Neural progenitor cell (in vitro differentiated cells): ENCODE measurements around the gene CUBN. TPM values are rescaled to one million over a fixed set of nuclear protein-coding genes. Genes with fewer than 3 reads are reported as not detected.

Experiments used
- DNase-seq: peaks from one replicate; pipeline ENCODE4 v3.0.0-alpha.2; 2016; ENCODE audit warnings: low spot score
- H2AFZ ChIP-seq: fragments of 200-600 bp; sonication (generic); replicated peaks from 2 replicates; pipeline ENCODE4 v1.6.1; 2016; ENCODE audit warnings: antibody characterized with exemption
- H3F3A ChIP-seq: fragments of 200-600 bp; sonication (generic); 2 replicates; pipeline ENCODE4 v1.6.1; 2016; ENCODE audit warnings: antibody characterized with exemption, low read depth
- H3K27ac ChIP-seq: fragments of 200-600 bp; sonication (generic); 2 replicates; pipeline ENCODE4 v1.5.1; 2016; ENCODE audit warnings: mild to moderate bottlenecking
- H3K27me3 ChIP-seq: fragments of 200-600 bp; sonication (generic); 2 replicates; pipeline ENCODE4 v1.6.1; 2016; ENCODE audit warnings: mild to moderate bottlenecking, moderate library complexity
- H3K36me3 ChIP-seq: fragments of 200-600 bp; sonication (generic); 2 replicates; pipeline ENCODE4 v1.5.1; 2016
- H3K4me1 ChIP-seq: fragments of 200-600 bp; sonication (generic); 2 replicates; pipeline ENCODE4 v1.6.1; 2016; ENCODE audit warnings: mixed run types
- H3K4me2 ChIP-seq: fragments of 200-600 bp; sonication (generic); 2 replicates; pipeline ENCODE4 v1.6.1; 2016
- H3K4me3 ChIP-seq: fragments of 200-600 bp; sonication (generic); 2 replicates; pipeline ENCODE4 v1.5.1; 2016
- H3K79me2 ChIP-seq: fragments of 200-600 bp; sonication (generic); 2 replicates; pipeline ENCODE4 v1.6.1; 2016; ENCODE audit warnings: low read depth
- H3K9ac ChIP-seq: fragments of 200-600 bp; sonication (generic); 2 replicates; pipeline ENCODE4 v1.6.1; 2016
- H3K9me3 ChIP-seq: fragments of 200-600 bp; sonication (generic); 2 replicates; pipeline ENCODE4 v1.5.1; 2016; ENCODE audit warnings: low read depth
- H4K20me1 ChIP-seq: fragments of 200-600 bp; sonication (generic); 2 replicates; pipeline ENCODE4 v1.6.1; 2016; ENCODE audit warnings: low read depth
- H3K27ac Mint-ChIP-seq: 3 replicates; pipeline ENCODE4 v1.8.0; 2021; ENCODE audit warnings: mixed read lengths
- H3K27me3 Mint-ChIP-seq: 2 replicates; pipeline ENCODE4 v1.8.0; 2022; ENCODE audit warnings: low read depth, mild to moderate bottlenecking, inconsistent platforms, moderate library complexity, mixed read lengths; ENCODE audit not compliant: insufficient read depth
- H3K36me3 Mint-ChIP-seq: 3 replicates; pipeline ENCODE4 v1.8.0; 2021; ENCODE audit warnings: mixed read lengths
- H3K4me1 Mint-ChIP-seq: 3 replicates; pipeline ENCODE4 v1.8.0; 2021; ENCODE audit warnings: mixed read lengths
- H3K4me3 Mint-ChIP-seq: 3 replicates; pipeline ENCODE4 v1.8.0; 2021; ENCODE audit warnings: mild to moderate bottlenecking, moderate library complexity, mixed read lengths
- H3K9me3 Mint-ChIP-seq: 3 replicates; pipeline ENCODE4 v1.8.0; 2020; ENCODE audit warnings: mixed read lengths
- EZH2 ChIP-seq: fragments of 200-600 bp; sonication (generic); IDR thresholded peaks from 2 replicates; pipeline ENCODE4 v1.6.1; 2017; ENCODE audit warnings: antibody characterized with exemption, mild to moderate bottlenecking, moderate library complexity
- EZH2phosphoT487 ChIP-seq: fragments of 200-600 bp; sonication (generic); IDR thresholded peaks from 2 replicates; pipeline ENCODE4 v1.6.1; 2017; ENCODE audit warnings: antibody characterized with exemption
- total RNA-seq: library from RNA; depleted of rRNA; stranded (reverse); fragments of >200 nt; gene quantifications from 2 replicates; pipeline ENCODE4 v1.2.3, GENCODE V29; 2015; ENCODE audit warnings: low replicate concordance
- TF ChIP-seq, protein P1 (sequence below): fragments of 200-600 bp; sonication (generic); IDR thresholded peaks from 2 replicates; pipeline ENCODE4 v1.5.1; 2017; ENCODE audit warnings: antibody characterized with exemption, mild to moderate bottlenecking

The CUBN gene
- total RNA-seq, 1 donor from 2014 or later = 2.2 TPM

DNA sequence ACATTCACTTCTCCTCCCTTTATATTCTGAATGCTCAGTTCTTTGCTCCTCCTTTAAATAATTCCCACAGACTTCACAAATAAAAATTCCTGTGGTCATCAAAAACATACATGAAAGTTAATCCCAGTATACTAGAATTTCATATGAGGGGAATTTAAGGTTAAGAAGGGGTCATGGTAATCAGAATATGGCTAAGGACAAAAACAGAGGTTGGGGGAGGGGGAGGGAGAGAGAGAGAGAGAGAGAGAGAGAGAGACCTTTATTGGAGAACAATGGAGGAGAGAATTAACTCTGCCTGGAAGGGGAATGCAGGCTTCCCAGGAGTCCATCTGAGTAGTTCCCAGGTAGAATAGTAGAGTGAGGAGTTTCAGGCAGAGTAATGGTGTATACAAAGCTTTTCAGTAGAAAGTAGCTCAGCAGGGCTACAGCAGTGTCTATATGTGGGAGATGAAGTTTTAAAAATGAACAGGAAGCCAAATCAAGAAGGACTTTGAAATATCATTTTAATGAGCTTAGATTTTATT, 5.2 kb upstream of the CUBN start:
- H3F3A ChIP-seq = no peaks in the 10 kb centered on the region
- H3K36me3 ChIP-seq = no peaks in the 10 kb centered on the region
- H3K4me3 Mint-ChIP-seq = no peak overlapping the region
- H3K4me3 ChIP-seq = no peak overlapping the region
- no peak overlapping the region for H3K27ac ChIP-seq
- peaks cover 23% of the 10 kb centered on the region for H3K4me1 Mint-ChIP-seq
- no peak overlapping the region for H3K9ac ChIP-seq
- H3K4me2 ChIP-seq = no peak overlapping the region
- H2AFZ ChIP-seq = no peak overlapping the region
- peak; percentile 37 for DNase-seq
- H3K4me1 ChIP-seq = peaks cover 20% of the 10 kb centered on the region
- no peaks in the 10 kb centered on the region for H3K36me3 Mint-ChIP-seq
- H4K20me1 ChIP-seq = no peaks in the 10 kb centered on the region
- peaks cover 4% of the 10 kb centered on the region for H3K27me3 Mint-ChIP-seq
- no peaks in the 10 kb centered on the region for H3K9me3 ChIP-seq
- TF ChIP-seq, protein P1, sequence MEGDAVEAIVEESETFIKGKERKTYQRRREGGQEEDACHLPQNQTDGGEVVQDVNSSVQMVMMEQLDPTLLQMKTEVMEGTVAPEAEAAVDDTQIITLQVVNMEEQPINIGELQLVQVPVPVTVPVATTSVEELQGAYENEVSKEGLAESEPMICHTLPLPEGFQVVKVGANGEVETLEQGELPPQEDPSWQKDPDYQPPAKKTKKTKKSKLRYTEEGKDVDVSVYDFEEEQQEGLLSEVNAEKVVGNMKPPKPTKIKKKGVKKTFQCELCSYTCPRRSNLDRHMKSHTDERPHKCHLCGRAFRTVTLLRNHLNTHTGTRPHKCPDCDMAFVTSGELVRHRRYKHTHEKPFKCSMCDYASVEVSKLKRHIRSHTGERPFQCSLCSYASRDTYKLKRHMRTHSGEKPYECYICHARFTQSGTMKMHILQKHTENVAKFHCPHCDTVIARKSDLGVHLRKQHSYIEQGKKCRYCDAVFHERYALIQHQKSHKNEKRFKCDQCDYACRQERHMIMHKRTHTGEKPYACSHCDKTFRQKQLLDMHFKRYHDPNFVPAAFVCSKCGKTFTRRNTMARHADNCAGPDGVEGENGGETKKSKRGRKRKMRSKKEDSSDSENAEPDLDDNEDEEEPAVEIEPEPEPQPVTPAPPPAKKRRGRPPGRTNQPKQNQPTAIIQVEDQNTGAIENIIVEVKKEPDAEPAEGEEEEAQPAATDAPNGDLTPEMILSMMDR = no peak
- no peak for TF ChIP-seq EZH2
- no peak for TF ChIP-seq EZH2phosphoT487
- H3K79me2 ChIP-seq = no peaks in the 10 kb centered on the region
- peak overlapping the region; percentile 42 for H3K27ac Mint-ChIP-seq
- no peaks in the 10 kb centered on the region for H3K27me3 ChIP-seq
- peaks cover 3% of the 10 kb centered on the region for H3K9me3 Mint-ChIP-seq

DNA sequence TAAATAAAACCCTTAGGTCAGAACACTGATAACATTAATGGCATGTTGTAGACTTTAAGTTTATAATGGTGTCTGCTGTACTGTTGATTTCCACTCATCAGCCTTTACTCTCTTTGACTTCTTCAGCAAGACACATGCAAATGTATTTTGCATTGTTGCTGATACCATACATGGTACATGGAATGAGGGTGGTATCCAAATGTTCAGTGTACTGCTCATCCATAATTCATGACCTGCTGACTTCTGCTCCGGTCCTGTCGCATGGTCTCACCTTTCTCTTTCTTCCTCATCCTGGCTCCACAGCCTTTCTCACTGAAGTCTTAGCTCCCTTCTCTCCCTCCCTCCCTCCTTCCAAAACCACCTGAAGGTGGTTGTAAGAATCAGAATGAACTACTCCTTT, 4.7 kb upstream of the CUBN start:
- peaks cover 23% of the 10 kb centered on the region for H3K4me1 Mint-ChIP-seq
- H3K4me1 ChIP-seq = peaks cover 16% of the 10 kb centered on the region
- H3K4me2 ChIP-seq = no peak overlapping the region
- no peaks in the 10 kb centered on the region for H3K36me3 Mint-ChIP-seq
- H3K36me3 ChIP-seq = no peaks in the 10 kb centered on the region
- no peak overlapping the region for H3K9ac ChIP-seq
- H3K4me3 ChIP-seq = no peak overlapping the region
- no peaks in the 10 kb centered on the region for H4K20me1 ChIP-seq
- no peak overlapping the region for H3K4me3 Mint-ChIP-seq
- no peaks in the 10 kb centered on the region for H3F3A ChIP-seq
- no peak for TF ChIP-seq EZH2
- TF ChIP-seq, protein P1 = no peak
- no peak for TF ChIP-seq EZH2phosphoT487
- peak overlapping the region; percentile 11 for H3K27ac Mint-ChIP-seq
- no peak for DNase-seq
- H2AFZ ChIP-seq = no peak overlapping the region
- no peaks in the 10 kb centered on the region for H3K27me3 ChIP-seq
- H3K27me3 Mint-ChIP-seq = peaks cover 4% of the 10 kb centered on the region
- H3K9me3 Mint-ChIP-seq = peaks cover 3% of the 10 kb centered on the region
- H3K9me3 ChIP-seq = no peaks in the 10 kb centered on the region
- H3K79me2 ChIP-seq = no peaks in the 10 kb centered on the region
- no peak overlapping the region for H3K27ac ChIP-seq

DNA sequence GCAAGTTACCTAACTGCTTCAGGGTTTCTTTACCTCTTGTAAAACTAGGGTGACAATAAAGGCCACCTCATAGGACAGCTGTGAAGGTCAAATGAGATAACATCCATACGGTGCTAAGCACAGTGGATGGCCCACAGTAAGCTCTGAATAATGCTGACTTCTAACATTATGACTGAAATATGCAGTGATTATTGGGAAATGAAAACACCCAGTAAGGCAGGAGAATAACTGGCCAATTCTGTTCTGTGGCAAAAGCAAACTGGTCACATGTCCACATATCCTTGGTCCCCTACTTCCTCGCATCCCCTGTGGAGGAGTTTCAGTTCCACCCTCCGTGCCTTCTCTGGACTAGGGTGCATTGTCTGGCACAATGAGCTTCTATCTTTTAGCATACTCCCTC, 1.4 kb downstream of the CUBN start:
- Mint-ChIP-seq H3K9me3 (peaks cover 3% of the 10 kb centered on the region), H3K4me3 (no peak overlapping the region), H3K36me3 (no peaks in the 10 kb centered on the region), H3K27me3 (peaks cover 4% of the 10 kb centered on the region), H3K4me1 (peaks cover 28% of the 10 kb centered on the region), H3K27ac (no peak overlapping the region)
- Histone ChIP-seq H3K9ac (no peak overlapping the region), H3K4me1 (peaks cover 8% of the 10 kb centered on the region), H3K36me3 (no peaks in the 10 kb centered on the region), H2AFZ (no peak overlapping the region), H3F3A (no peaks in the 10 kb centered on the region), H3K4me3 (no peak overlapping the region), H4K20me1 (no peaks in the 10 kb centered on the region), H3K9me3 (no peaks in the 10 kb centered on the region), H3K27ac (no peak overlapping the region), H3K79me2 (no peaks in the 10 kb centered on the region), H3K27me3 (no peaks in the 10 kb centered on the region), H3K4me2 (no peak overlapping the region)
- no peak for DNase-seq
- TF ChIP-seq EZH2 (no peak), EZH2phosphoT487 (no peak)
- TF ChIP-seq, protein P1 = no peak
